ENCODE measurements around the gene CDH16. TPM values are rescaled to one million over a fixed set of nuclear protein-coding genes. Genes with fewer than 3 reads are reported as not detected.

CDH16 gene
- total and polyA plus RNA-seq, 2 of the 13 experiments (the other 11 are each of a cell fraction or from before 2014, with no cell fraction given), result 2.7 to 3.9 TPM

GRCh38 chr16:66935314-66936011 lies 16.8 kb upstream of the CDH16 start, which contains the start of gene CES2 (continued):
- TF ChIP-seq, protein P1, sequence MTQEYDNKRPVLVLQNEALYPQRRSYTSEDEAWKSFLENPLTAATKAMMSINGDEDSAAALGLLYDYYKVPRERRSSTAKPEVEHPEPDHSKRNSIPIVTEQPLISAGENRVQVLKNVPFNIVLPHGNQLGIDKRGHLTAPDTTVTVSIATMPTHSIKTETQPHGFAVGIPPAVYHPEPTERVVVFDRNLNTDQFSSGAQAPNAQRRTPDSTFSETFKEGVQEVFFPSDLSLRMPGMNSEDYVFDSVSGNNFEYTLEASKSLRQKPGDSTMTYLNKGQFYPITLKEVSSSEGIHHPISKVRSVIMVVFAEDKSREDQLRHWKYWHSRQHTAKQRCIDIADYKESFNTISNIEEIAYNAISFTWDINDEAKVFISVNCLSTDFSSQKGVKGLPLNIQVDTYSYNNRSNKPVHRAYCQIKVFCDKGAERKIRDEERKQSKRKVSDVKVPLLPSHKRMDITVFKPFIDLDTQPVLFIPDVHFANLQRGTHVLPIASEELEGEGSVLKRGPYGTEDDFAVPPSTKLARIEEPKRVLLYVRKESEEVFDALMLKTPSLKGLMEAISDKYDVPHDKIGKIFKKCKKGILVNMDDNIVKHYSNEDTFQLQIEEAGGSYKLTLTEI (CRISPR knock-in tag; conservative IDR thresholded peaks at IDR 0.05), result no peak
- TF ChIP-seq ZNF530 (CRISPR knock-in tag; IDR thresholded peaks at IDR 0.05; ENCODE audit: low read depth), result no peak
- TF ChIP-seq SALL1 (CRISPR knock-in tag; IDR thresholded peaks at IDR 0.05), result peak; percentile 90
- TF ChIP-seq BHLHE40 (IDR thresholded peaks at IDR 0.05; ENCODE audit: low read length), result no peak
- no peak for TF ChIP-seq ZNF674 (CRISPR knock-in tag; IDR thresholded peaks at IDR 0.05; ENCODE audit: low read depth)
- TF ChIP-seq NFIC (IDR thresholded peaks at IDR 0.05; ENCODE audit: low read length), result no peak
- peak; percentile 89 for TF ChIP-seq THAP9 (CRISPR knock-in tag; IDR thresholded peaks at IDR 0.05; ENCODE audit: borderline replicate concordance)
- no peak for TF ChIP-seq ZNF234 (CRISPR knock-in tag; conservative IDR thresholded peaks at IDR 0.05)
- TF ChIP-seq, protein P2, sequence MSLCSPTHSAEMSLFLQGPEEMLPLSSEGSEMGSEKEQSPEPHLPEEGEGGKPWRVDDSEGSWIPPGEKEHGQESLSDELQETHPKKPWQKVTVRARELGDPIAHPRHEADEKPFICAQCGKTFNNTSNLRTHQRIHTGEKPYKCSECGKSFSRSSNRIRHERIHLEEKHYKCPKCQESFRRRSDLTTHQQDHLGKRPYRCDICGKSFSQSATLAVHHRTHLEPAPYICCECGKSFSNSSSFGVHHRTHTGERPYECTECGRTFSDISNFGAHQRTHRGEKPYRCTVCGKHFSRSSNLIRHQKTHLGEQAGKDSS (CRISPR knock-in tag; IDR thresholded peaks at IDR 0.05; ENCODE audit: borderline replicate concordance, low read depth), result 0 out of 2 replicates have a peak, but pooled peaks have one; percentile 66
- TF ChIP-seq AFF4 (CRISPR knock-in tag; IDR thresholded peaks at IDR 0.05), result no peak
- TF ChIP-seq NCOA1 (CRISPR knock-in tag; IDR thresholded peaks at IDR 0.05), result no peak
- TF ChIP-seq PATZ1 (CRISPR knock-in tag; IDR thresholded peaks at IDR 0.05), result peak; percentile 77
- no peak for TF ChIP-seq SUZ12 (IDR thresholded peaks at IDR 0.05; ENCODE audit: low read depth, low read length)
- TF ChIP-seq RFX5 (IDR thresholded peaks at IDR 0.05; ENCODE audit: low read depth, low read length), result no peak
- TF ChIP-seq MYNN (CRISPR knock-in tag; IDR thresholded peaks at IDR 0.05; ENCODE audit: low read depth), result no peak
- TF ChIP-seq REPIN1 (CRISPR knock-in tag; IDR thresholded peaks at IDR 0.05; ENCODE audit: borderline replicate concordance, low read depth), result peak; percentile 94; the same call in 1 of the 2 replicates
- TF ChIP-seq ZNF747 (CRISPR knock-in tag; IDR thresholded peaks at IDR 0.05; ENCODE audit: borderline replicate concordance), result peak; percentile 83; the same call in 1 of the 2 replicates
- no peak for TF ChIP-seq ATRX (CRISPR knock-in tag; IDR thresholded peaks at IDR 0.05; ENCODE audit: borderline replicate concordance)

All from HepG2 (cell line).